COLO668 (cell line): Measurements from ENCODE around the gene CBX3.
"Not testable (repeated sequence)": the region's sequence is repeated elsewhere in the genome, so short reads cannot be mapped to it uniquely, and the experiment has no call there.

Source experiments
- DNase-seq: peaks from one replicate; lab custom pipeline; 2025; ENCODE audit not compliant: unreplicated experiment; lab: John Stamatoyannopoulos, UW

The CBX3 gene

GRCh38 chr7:26200444-26201246, 900 bp upstream of the CBX3 start, which contains the start of gene HNRNPA2B1:
TSS of gene HNRNPA2B1 (minus strand) at chr7:26200746. CDS start at chr7:26200577, 169 bp downstream.
- peak; percentile 99 for DNase-seq

GRCh38 chr7:26202019-26202990, 760 bp downstream of the CBX3 start:
- DNase-seq = peak; percentile 83

GRCh38 chr7:26203016-26203415, 1.5 kb downstream of the CBX3 start:
- no peak for DNase-seq

GRCh38 chr7:26208040-26208439, 6.5 kb downstream of the CBX3 start:
- no peak for DNase-seq

- no peak for DNase-seq
Observed at GRCh38 chr7:26212921-26213718, 11.6 kb downstream of the CBX3 start.

DNA sequence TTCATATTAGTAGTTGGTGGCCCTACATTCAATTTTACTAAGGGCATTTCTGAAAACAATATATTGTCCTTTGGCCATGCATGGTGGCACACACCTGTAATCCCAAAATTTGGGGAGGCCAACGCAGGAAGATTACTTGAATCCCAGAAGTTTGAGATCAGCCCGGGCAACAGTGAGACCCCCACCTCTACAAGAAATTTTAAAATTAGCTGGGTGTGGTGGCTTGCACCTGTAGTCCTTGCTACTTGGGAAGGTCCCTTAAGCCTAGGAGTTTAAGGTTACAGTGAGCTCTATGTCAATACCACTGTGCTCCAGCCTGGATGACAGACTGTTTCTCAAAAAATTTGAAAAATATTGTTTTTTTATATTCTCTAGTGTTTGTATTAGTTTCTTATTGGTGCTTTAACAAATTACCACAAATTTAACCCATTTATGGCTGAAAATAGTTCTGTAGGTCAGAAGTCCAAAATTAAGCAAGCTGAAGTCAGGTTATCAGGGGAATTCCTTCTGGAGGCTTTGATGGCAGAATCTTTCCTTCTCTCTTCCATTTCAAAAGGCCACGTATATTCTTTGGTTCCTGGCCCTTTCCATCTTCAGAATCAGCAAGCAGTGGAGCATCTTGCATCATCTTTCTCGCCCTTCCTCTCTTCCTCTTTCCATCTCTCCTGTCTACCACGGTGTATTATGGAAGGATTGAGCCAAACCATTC, 12.4 kb downstream of the CBX3 start:
- no peak for DNase-seq

DNA sequence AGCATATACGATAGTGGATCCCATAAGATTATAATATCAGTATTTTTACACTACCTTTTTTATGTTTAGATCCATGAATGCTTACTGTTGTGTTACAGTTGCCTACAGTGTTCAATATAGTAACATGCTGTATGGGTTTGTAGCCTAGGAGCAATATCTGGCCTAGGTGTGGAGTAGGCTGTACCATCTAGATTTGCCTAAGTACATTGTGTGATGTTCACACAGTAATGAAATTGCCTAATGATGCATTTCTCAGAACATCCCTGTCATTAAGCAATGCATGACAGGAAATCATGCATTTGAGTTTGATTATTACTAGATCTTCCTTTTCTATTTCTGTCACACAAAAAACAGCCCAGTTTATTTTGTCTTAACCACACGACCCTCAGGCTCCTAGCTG, 14.5 kb downstream of the CBX3 start:
- DNase-seq = no peak

DNA sequence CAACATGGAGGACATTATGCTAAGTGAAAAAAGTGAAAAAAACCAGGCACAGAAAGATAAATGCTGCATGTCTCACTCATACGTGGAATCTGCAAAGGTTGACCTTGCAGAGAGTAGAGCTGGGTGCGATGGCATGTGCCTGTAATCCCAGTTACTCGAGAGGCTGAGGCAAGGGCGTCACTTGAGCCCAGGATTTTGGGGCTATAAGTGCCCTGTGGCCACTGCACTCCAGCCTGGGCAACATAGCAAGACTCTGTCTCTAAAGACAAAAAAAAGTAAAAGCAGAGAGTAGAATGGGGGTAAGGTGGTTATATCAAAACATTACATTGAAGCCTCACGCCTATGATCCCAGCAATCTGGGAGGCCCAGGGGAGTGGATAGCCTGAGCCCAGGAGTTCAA, 22.8 kb downstream of the CBX3 start:
- DNase-seq = no peak

GRCh38 chr7:26227987-26228386, 26.4 kb downstream of the CBX3 start:
- DNase-seq = no peak

DNA sequence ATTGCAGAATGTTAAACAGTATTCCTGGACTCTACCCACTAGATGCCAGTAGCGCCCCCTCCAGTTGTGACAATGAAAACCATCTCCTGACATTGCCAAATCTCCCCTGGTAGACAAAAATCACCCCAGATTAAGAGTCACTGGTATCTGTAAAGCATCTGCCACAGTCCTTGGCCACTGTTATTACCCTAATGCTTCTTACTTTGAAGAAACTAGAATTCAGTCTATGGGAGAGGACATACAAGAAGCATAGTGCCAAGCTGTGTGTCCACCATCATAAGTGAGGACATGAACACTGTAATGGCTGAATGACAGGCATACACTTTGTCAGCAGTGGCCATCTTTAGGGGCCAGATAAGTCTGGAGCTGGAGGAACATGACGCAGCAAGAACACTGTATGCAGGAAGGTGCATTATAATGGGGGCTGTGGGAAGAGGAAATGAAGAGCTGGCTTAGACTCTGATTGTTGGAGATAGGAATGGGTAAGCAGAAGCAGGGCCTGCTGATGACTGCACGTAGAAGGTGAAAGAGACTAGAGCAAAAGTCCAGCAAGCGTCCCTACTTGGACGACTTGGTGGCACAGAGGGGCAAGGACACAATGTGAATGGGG, 32.5 kb downstream of the CBX3 start:
- no peak for DNase-seq

GRCh38 chr7:26237035-26237807, 35.7 kb downstream of the CBX3 start:
- DNase-seq = no peak

DNA sequence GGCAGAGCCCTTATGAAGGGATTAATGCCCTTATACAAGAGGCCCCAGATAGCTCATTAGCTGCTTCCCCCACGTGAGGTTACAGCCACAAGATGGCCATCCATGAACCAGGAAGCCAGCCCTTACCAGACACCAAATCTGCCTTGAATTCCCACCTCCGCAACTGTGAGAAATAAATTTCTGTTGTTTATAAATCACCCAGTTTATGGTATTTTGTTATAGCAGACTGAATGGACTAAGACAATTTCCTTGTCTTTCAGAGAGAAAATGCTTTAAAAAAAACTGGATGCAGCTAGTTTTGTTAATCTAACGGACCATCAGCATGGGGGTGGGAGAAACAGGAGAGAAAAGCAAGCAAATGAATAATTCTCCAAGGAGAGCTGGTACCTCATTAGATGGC, 36.5 kb downstream of the CBX3 start:
- no peak for DNase-seq

DNA sequence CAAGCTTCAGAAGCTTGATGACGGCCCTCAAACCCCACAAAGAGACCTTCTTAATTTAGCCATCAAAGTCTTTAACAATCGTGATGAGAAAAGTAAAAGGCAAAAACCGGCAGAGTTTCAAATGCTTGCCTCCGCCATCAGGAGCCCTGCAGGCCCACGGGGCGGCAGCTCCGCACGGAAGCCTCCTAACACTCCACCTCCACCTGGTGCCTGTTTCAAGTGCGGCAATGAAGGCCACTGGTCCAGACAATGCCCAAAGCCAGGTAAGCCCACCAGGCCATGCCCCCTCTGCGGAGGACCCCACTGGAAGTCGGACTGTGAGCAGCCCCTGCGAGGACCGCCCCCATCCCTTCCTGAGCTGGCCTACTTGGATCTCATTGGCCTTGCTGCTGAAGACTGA, 43.6 kb downstream of the CBX3 start:
- no peak for DNase-seq

- DNase-seq = no peak
Observed at GRCh38 chr7:26250239-26250638, 48.7 kb downstream of the CBX3 start.

DNA sequence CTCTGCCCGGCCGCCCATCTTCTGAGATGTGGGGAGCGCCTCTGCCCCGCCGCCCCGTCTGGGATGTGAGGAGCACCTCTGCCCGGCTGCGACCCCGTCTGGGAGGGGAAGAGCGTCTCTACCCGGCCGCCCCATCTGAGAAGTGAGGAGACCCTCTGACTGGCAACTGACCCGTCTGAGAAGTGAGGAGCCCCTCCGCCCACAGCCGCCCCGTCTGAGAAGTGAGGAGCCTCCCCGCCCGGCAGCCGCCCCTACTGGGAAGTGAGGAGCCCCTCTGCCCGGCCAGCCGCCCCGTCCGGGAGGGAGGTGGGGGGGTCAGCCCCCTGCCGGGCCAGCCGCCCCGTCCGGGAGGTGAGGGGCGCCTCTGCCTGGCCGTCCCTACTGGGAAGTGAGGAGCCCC, 60.3 kb downstream of the CBX3 start:
- not testable (repeated sequence) for DNase-seq
